ENCODE data around the gene CTNND2. TPM values are rescaled to one million over a fixed set of nuclear protein-coding genes. Genes with fewer than 3 reads are reported as not detected.

The CTNND2 gene
- polyA plus RNA-seq, 1 donor from 2014 or later = 67.0 TPM

DNA sequence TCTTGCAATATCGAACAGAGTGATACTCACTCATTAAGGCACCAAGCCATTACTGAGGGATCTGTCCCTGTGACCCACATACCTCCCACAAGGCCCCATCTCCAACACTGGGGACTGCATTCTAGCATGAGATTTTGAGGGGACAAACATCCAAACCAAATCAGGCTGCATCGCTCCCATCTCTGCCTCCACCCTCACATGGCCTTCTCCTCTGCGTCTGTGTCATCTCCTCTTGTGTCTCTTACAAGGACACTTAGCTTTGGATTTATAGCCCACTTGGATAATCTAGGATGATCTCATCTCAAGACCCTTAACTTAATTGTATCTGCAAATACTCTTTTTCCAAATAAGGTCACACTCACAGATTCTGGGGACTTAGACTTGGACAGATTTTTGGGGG is 858.8 kb downstream of the CTNND2 start:
- Histone ChIP-seq H3F3A (ENCODE audit: insufficient read depth, low read length, poor library complexity, severe bottlenecking) (no peaks in the 10 kb centered on the region), H3K4me2 (ENCODE audit: low read length) (no peak overlapping the region), H3K4me3 (ENCODE audit: low read length) (no peak overlapping the region), H4K20me1 (ENCODE audit: insufficient read depth) (no peaks in the 10 kb centered on the region), H3K9me3 (ENCODE audit: low read length) (no peaks in the 10 kb centered on the region), H2AFZ (ENCODE audit: low read depth, low read length) (no peak overlapping the region), H3K9ac (ENCODE audit: low read length) (no peak overlapping the region), H3K27ac (ENCODE audit: low read length) (no peak overlapping the region), H3K27me3 (ENCODE audit: insufficient read depth, low read depth, low read length) (no peaks in the 10 kb centered on the region), H3K9me2 (ENCODE audit: insufficient read depth, low read length) (no peaks in the 10 kb centered on the region), H3K79me2 (replicated peaks; ENCODE audit: insufficient read depth, low read length) (no peaks in the 10 kb centered on the region), H3K36me3 (ENCODE audit: insufficient read depth, low read length) (no peaks in the 10 kb centered on the region)
- no peak for TF ChIP-seq RAD21 (conservative IDR thresholded peaks at IDR 0.05)
- TF ChIP-seq SMC3 (conservative IDR thresholded peaks at IDR 0.05; ENCODE audit: poor library complexity) = no peak
- TF ChIP-seq CTCF (IDR thresholded peaks at IDR 0.05; ENCODE audit: poor library complexity, severe bottlenecking) = no peak
- no peak for TF ChIP-seq EP300 (conservative IDR thresholded peaks at IDR 0.05; ENCODE audit: poor library complexity, severe bottlenecking)
- TF ChIP-seq TAF1 (IDR thresholded peaks at IDR 0.05; ENCODE audit: low read depth) = no peak
- TF ChIP-seq REST (IDR thresholded peaks at IDR 0.05; ENCODE audit: borderline replicate concordance) = no peak
- TF ChIP-seq EZH2 (IDR thresholded peaks at IDR 0.05; ENCODE audit: borderline replicate concordance, insufficient read depth, low read length, poor library complexity, severe bottlenecking) = no peak
- no peak for TF ChIP-seq POLR2AphosphoS5 (IDR thresholded peaks at IDR 0.05)
- TF ChIP-seq MXI1 (conservative IDR thresholded peaks at IDR 0.05; ENCODE audit: poor library complexity, severe bottlenecking) = no peak

DNA sequence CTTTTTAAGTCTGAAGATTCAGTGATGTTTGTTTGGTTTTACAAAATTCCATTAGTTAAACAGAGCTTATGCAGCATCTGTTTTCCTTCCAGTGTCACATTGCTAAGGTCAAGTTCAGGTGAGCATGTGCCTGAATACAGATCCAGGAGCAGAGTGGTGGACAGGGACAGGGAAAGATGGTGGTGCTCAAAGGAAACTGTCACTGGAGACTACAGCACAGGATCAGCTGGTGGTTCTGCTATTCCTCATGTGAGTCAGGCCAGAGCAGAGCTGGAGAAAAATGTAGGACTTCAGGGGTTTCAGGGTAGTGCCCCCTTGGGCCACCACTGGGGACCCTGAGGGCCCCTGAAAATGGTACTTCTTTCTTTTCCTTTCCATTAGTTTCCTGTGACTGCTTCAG is 859.7 kb downstream of the CTNND2 start:
- H3K27ac ChIP-seq (ENCODE audit: low read length) = no peak overlapping the region
- H3K27me3 ChIP-seq (ENCODE audit: insufficient read depth, low read depth, low read length) = no peaks in the 10 kb centered on the region
- H3K79me2 ChIP-seq (replicated peaks; ENCODE audit: insufficient read depth, low read length) = no peaks in the 10 kb centered on the region
- no peak overlapping the region for H3K4me2 ChIP-seq (ENCODE audit: low read length)
- H3K4me3 ChIP-seq (ENCODE audit: low read length) = no peak overlapping the region
- H4K20me1 ChIP-seq (ENCODE audit: insufficient read depth) = no peaks in the 10 kb centered on the region
- no peak for TF ChIP-seq TAF1 (IDR thresholded peaks at IDR 0.05; ENCODE audit: low read depth)
- TF ChIP-seq RAD21 (conservative IDR thresholded peaks at IDR 0.05) = no peak
- no peak for TF ChIP-seq EP300 (conservative IDR thresholded peaks at IDR 0.05; ENCODE audit: poor library complexity, severe bottlenecking)
- TF ChIP-seq MXI1 (conservative IDR thresholded peaks at IDR 0.05; ENCODE audit: poor library complexity, severe bottlenecking) = no peak
- TF ChIP-seq POLR2AphosphoS5 (IDR thresholded peaks at IDR 0.05) = no peak
- no peak for TF ChIP-seq REST (IDR thresholded peaks at IDR 0.05; ENCODE audit: borderline replicate concordance)
- no peak for TF ChIP-seq CTCF (IDR thresholded peaks at IDR 0.05; ENCODE audit: poor library complexity, severe bottlenecking)
- TF ChIP-seq SMC3 (conservative IDR thresholded peaks at IDR 0.05; ENCODE audit: poor library complexity) = no peak
- TF ChIP-seq EZH2 (IDR thresholded peaks at IDR 0.05; ENCODE audit: borderline replicate concordance, insufficient read depth, low read length, poor library complexity, severe bottlenecking) = no peak
- H3K9me2 ChIP-seq (ENCODE audit: insufficient read depth, low read length) = no peaks in the 10 kb centered on the region
- no peak overlapping the region for H2AFZ ChIP-seq (ENCODE audit: low read depth, low read length)
- no peaks in the 10 kb centered on the region for H3K36me3 ChIP-seq (ENCODE audit: insufficient read depth, low read length)
- H3F3A ChIP-seq (ENCODE audit: insufficient read depth, low read length, poor library complexity, severe bottlenecking) = no peaks in the 10 kb centered on the region
- H3K9me3 ChIP-seq (ENCODE audit: low read length) = no peaks in the 10 kb centered on the region
- H3K9ac ChIP-seq (ENCODE audit: low read length) = no peak overlapping the region
